Adipocyte (in vitro differentiated cells): Measurements from ENCODE around the gene EBF3.

Source experiments
- DNase-seq: peaks from one replicate; pipeline ENCODE4 v3.0.0-alpha.2; 2015; ENCODE audit warnings: low read depth
- H3K27me3 ChIP-seq: replicated peaks from 2 replicates; pipeline ENCODE4 v1.7.0; 2013; ENCODE audit warnings: mild to moderate bottlenecking, low read length, moderate library complexity; ENCODE audit not compliant: control insufficient read depth, insufficient read depth
- H3K36me3 ChIP-seq: 2 replicates; pipeline ENCODE4 v1.7.0; 2013; ENCODE audit warnings: low read length, mild to moderate bottlenecking, moderate library complexity; ENCODE audit not compliant: control insufficient read depth, insufficient read depth, severe bottlenecking
- H3K4me1 ChIP-seq: 2 replicates; pipeline ENCODE4 v1.7.0; 2013; ENCODE audit warnings: mild to moderate bottlenecking, low read length, moderate library complexity; ENCODE audit not compliant: control insufficient read depth, insufficient read depth
- H3K4me3 ChIP-seq: 2 replicates; pipeline ENCODE4 v1.7.0; 2013; ENCODE audit warnings: mild to moderate bottlenecking, low read length, moderate library complexity
- H3K9ac ChIP-seq: 2 replicates; pipeline ENCODE4 v1.7.0; 2013; ENCODE audit warnings: mild to moderate bottlenecking, low read length, moderate library complexity
- H3K9me3 ChIP-seq: 2 replicates; pipeline ENCODE4 v1.7.0; 2013; ENCODE audit warnings: mild to moderate bottlenecking, low read length, moderate library complexity; ENCODE audit not compliant: control insufficient read depth

EBF3 gene

DNA sequence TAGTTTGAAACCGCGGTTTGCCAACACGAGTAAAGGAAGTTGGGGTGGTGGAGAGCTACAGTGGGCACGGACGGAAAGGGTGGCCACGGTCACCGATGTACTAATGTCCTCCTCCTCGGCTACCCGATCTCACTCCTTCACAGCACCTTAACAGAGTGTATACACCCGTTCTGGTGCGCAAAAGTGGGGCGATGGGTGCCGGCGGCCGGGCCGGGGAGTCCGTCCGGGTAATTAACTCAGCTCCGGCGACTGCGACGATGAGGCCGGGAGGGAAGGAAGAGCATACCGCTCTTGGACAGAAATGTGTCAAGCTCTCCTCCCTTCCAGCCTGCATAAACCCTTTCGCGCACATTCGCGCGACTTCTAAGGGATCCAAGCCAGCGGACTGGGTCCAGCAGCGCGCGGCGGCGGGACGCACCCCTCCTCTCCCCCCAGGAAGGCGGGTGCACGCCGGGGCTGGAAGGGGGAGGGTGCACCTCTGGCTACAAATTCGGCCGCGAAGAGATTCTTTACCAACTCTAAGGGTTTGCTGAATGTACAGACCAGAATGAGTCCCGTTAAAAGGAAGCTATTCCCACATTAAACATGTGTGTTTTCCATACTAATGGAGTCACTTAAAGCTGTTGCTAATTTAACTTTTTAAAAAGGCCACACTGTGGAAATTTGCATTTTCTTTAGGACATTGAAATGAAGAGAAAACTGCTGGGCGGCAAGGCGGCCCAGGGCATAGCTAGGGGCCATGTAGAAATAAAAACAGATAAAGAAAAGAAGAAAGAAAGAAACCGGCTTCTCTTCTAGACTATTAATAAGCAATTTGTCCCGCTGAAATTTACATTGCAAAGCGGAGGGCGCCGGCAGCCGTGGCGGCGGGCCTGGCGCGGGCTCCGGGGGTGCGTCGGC is 6.6 kb upstream of the EBF3 start:
- Histone ChIP-seq H3K27me3 (no peaks in the 10 kb centered on the region), H3K36me3 (no peaks in the 10 kb centered on the region), H3K4me3 (peak overlapping the region; percentile 80), H3K4me1 (peaks cover 26% of the 10 kb centered on the region), H3K9ac (peak overlapping the region; percentile 72), H3K9me3 (no peaks in the 10 kb centered on the region)
- DNase-seq = no peak

DNA sequence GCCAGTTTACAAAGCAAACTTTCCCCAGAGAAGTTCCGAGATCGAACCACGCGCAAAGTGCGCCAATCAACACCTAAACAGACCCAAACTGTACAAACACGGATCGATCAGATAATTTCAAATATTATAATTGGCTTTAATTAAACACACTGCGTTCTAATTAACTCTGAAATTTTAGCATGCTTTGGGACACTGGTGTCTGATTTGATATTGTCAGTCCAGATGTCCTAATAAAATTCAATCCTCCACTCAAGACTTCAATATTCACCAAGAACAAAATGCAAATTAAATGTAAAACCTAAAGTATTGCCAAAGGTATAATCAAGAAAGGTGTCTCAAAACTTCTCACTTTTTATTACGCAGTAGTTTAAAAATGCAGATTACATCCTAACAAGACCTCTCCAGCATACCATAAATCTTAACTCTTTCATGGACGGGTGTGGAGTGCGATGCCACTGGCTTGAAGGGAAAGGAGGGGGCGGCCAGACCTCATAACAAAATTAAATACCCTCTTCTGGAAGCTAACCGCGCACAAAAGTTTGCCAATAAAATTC is 5.9 kb upstream of the EBF3 start:
- no peak for DNase-seq
- Histone ChIP-seq H3K9me3 (no peaks in the 10 kb centered on the region), H3K36me3 (no peaks in the 10 kb centered on the region), H3K9ac (peak overlapping the region; percentile 72), H3K27me3 (no peaks in the 10 kb centered on the region), H3K4me1 (peaks cover 26% of the 10 kb centered on the region), H3K4me3 (peak overlapping the region; percentile 80)

DNA sequence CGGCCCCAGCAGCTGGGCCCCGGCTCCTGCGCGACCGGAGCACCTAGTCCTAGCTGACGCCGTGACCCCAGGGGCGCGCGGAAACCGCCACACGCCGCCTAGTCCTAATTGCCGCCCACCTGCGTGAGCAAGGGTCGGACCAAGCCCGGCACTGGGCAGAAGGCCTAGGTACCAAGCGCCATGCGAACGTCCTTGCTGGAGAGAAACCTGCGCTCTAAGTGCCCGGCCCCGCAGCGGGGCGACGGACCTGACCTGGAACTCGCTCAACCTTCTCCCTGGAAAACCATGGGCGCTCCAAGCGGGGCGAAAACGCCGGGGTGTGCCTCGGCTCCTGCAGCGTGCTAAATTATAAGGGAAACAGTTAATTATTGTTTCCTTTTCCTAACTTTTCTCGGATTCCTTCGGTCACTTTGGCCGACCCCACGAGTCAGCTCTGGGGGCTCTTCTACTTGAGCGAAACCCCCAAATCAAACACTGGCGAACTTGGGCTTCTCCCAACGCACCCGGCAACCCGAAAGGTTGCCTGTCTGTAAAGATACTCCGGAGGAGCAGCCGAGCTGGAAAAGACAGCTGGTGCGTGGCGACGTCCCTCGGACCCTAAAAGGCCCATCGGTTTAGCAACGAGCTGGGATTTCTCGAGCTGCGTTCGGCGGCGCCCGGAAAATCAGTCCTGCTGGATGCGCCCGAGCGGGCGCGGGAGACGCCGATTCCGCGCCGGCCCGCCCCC is 5.3 kb upstream of the EBF3 start:
- H3K9me3 ChIP-seq = no peaks in the 10 kb centered on the region
- H3K4me3 ChIP-seq = peak overlapping the region; percentile 80
- peak overlapping the region; percentile 72 for H3K9ac ChIP-seq
- no peaks in the 10 kb centered on the region for H3K36me3 ChIP-seq
- no peaks in the 10 kb centered on the region for H3K27me3 ChIP-seq
- peaks cover 26% of the 10 kb centered on the region for H3K4me1 ChIP-seq
- DNase-seq = no peak

DNA sequence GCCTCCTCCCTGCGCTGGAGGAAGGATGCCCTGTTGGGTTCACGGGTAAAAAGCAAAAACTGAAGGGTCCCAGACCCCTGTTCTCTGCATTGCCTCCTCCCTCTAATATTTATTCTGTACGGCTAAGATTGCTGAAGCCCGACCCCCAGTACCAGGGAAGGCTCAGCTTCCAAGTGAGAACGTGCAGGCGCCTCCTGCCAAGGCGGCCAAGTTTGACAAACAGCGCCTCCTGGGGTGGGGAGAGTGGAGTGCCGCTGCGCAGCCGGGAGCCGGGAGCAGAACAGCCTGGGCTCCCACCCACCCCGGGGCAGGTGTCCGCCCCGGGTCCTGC is 4.7 kb upstream of the EBF3 start:
- Histone ChIP-seq H3K4me3 (peak overlapping the region; percentile 80), H3K9ac (peak overlapping the region; percentile 88), H3K9me3 (no peaks in the 10 kb centered on the region), H3K36me3 (no peaks in the 10 kb centered on the region), H3K4me1 (peaks cover 26% of the 10 kb centered on the region), H3K27me3 (no peaks in the 10 kb centered on the region)
- peak; percentile 71 for DNase-seq

DNA sequence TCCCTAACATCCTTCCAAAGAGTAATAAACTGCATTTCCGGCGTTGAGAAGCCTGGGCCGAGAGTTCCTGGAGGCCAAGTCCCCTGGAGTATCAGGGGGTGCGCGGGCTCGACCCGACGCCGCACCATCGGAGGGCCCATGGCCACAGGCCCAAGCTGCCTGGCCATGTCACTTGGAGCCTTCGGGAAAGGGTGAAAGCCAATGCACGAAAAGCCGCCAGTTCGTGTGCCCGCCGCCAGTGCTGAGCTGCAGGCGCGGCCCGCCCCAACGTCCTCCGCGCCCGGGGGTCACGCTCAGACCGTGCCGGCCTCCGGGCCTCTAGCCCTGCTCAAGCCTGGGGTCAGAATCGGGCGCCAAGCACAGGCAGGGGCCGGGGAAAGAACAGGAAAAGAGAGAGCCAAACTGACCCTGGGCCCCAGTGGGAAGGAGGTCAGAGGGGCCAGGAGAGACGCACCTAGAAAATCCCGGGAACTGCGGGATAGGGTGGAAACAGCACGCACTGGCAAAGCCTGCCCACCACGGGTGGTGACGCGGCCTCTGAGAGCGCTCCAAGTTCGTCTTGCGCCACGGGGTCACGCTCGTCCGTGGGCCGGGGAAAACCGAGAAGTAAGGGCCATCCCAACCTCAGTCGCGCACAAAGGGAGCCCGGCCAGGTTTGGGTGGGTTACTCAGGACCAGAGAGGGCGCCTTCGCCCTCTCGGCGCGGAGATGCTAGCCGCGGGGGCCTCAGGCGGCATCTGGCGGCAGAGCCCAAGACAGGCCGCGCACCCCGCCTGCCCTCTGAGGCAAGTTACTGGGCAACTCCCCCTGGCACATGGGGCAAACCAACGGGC is 4.2 kb upstream of the EBF3 start:
- Histone ChIP-seq H3K9ac (peak overlapping the region; percentile 88), H3K9me3 (no peaks in the 10 kb centered on the region), H3K4me3 (peak overlapping the region; percentile 85), H3K27me3 (no peaks in the 10 kb centered on the region), H3K4me1 (peaks cover 26% of the 10 kb centered on the region), H3K36me3 (no peaks in the 10 kb centered on the region)
- DNase-seq = no peak

DNA sequence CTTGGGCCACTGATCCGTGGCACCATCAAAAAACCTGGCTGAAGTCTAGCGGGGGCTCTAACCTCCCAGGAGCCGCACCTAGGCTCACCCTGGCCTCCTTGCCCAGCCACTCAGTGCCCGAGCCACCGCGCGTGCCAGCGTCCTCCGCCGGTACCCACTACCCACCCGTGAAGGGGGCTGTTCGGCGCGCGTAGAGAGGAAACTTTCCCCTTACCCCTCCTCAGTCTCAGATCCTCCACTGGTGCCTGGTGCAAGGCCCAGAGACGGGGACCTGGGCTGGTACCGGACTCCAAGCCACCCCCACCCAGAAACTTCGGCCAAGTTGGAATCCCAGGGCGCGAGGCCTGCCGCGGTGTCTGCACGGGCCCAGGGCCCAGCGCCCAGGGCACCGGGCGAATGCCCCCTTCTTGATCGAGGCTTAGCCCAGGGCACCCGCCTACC is 3.5 kb upstream of the EBF3 start:
- peak overlapping the region; percentile 85 for H3K4me3 ChIP-seq
- H3K9me3 ChIP-seq = no peaks in the 10 kb centered on the region
- peaks cover 26% of the 10 kb centered on the region for H3K4me1 ChIP-seq
- no peaks in the 10 kb centered on the region for H3K36me3 ChIP-seq
- no peak for DNase-seq
- H3K9ac ChIP-seq = peak overlapping the region; percentile 88
- H3K27me3 ChIP-seq = no peaks in the 10 kb centered on the region

DNA sequence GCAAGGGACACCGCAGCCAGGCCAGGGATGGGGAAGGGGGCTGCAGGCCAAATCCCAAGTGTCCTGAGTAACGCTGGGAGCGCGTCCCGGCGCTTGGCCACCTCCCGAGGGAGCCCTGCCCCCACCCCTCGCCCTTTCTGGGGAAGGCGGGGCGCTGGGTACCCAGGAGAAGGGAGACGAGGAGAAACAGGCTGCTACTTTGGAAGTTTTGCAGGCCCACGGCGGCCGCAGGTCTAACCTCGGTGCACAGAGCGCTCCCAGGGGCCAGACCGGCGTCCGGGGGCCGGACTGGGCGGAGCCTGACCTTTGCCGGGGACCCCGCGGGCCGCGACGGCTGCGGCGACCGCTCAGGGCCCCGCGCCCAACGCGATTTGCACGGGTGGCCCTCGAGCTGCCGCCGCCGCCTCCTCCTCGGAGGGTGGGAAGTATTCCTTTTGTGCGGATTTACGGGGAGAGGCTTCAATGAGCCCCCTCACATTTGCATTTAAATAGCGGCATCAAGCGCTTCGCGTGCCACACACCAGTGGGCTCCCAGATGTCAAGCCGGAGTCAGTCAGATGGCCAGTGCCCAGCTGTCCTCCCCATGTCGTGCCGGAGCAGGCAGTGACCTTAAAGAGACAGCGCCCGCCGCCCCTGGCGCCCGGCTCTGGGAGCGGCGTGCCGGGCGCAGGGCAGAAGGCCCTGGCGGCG is 3.0 kb upstream of the EBF3 start:
- DNase-seq = no peak
- no peaks in the 10 kb centered on the region for H3K27me3 ChIP-seq
- H3K4me1 ChIP-seq = peaks cover 22% of the 10 kb centered on the region
- no peaks in the 10 kb centered on the region for H3K36me3 ChIP-seq
- peak overlapping the region; percentile 88 for H3K9ac ChIP-seq
- H3K9me3 ChIP-seq = no peaks in the 10 kb centered on the region
- H3K4me3 ChIP-seq = peak overlapping the region; percentile 85

DNA sequence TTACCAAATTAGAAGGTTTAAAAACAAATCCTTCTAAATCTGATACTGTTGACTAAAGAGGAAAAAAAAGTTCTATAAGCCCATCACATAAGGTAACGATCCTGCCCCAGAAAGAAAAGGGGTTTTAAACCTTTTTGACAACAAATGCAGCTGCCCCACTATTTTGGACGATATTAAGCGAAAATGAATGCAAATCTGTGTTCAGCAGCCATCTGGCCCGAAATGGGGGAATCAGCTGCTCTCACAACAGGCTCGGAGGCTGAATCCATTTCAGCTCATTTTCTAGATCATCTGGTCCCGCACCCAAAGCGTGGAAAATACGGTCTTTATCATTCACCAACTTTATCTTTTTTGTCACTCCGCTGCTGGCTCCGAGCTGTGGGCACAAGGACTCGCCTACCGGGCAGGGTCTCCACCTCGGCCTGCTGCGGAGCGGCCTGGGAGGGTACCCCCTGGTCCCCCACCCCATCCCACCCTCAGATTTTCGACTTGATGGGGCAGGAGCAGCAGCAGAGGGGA is 2.4 kb upstream of the EBF3 start:
- DNase-seq = no peak
- peaks cover 19% of the 10 kb centered on the region for H3K4me1 ChIP-seq
- no peaks in the 10 kb centered on the region for H3K9me3 ChIP-seq
- H3K27me3 ChIP-seq = no peaks in the 10 kb centered on the region
- H3K4me3 ChIP-seq = peak overlapping the region; percentile 85
- H3K36me3 ChIP-seq = no peaks in the 10 kb centered on the region
- peak overlapping the region; percentile 88 for H3K9ac ChIP-seq

DNA sequence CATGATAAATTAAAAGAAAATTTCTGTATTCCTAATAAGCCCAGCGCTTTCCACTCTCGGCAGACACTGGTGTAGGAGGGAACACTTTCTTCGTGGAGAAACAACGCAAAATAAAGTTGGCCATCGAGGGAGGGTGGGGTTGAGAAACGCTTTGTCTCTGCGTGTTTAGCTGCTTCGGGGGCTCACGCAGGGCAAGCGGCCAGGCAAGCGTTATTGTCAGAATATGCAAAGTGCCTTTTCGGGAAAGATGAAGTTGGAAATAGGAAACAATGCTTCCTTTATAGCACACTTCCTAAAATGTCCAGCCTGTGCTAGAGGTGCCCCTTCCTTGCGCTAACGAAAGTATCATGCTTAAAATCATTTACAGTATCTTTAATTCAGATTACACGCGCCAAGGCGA is 1.9 kb upstream of the EBF3 start:
- no peak for DNase-seq
- no peaks in the 10 kb centered on the region for H3K9me3 ChIP-seq
- H3K9ac ChIP-seq = peak overlapping the region; percentile 88
- H3K27me3 ChIP-seq = no peaks in the 10 kb centered on the region
- H3K4me1 ChIP-seq = peaks cover 19% of the 10 kb centered on the region
- no peaks in the 10 kb centered on the region for H3K36me3 ChIP-seq
- H3K4me3 ChIP-seq = peak overlapping the region; percentile 85

DNA sequence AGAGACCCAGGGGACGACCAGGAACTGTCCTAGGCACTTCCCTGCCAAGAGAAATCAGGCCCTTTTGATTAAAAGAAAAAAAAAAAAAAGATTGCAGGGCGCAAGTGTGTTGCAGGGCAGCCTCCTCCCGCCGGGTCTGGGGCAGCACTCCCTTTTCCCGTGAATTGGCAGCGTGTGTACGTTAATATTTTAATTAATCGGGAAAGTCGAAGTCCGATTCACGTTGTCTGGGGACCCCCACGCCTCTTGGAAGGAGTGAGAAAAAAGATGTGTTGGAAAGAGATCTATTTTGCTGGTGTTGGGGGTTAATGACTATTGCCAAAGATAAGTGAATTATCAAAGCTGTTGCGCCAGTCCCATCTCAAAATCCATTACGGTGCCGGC is 1.3 kb upstream of the EBF3 start:
- peaks cover 14% of the 10 kb centered on the region for H3K4me1 ChIP-seq
- H3K27me3 ChIP-seq = no peaks in the 10 kb centered on the region
- no peaks in the 10 kb centered on the region for H3K36me3 ChIP-seq
- peak overlapping the region; percentile 85 for H3K4me3 ChIP-seq
- no peaks in the 10 kb centered on the region for H3K9me3 ChIP-seq
- no peak for DNase-seq
- peak overlapping the region; percentile 88 for H3K9ac ChIP-seq
